Right lobe of liver (tissue), 4 donors: Measurements from ENCODE around the gene PSMA7.

Experiments used
- POLR2A ChIP-seq: fragments of 450-650 bp; IDR thresholded peaks from one replicate; pipeline ENCODE4 v1.6.1; 2017; ENCODE audit warnings: antibody characterized with exemption, mild to moderate bottlenecking
- TF ChIP-seq, protein P1 (sequence below), 4 donors: fragments of 200-600 bp in 3 of 4; fragments of 450-650 bp in 1 of 4; IDR thresholded peaks; one replicate each; pipeline versions ENCODE4 v1.5.1 to v1.8.0; 2016 to 2022; ENCODE audit warnings: antibody characterized with exemption in 4 of 4, mild to moderate bottlenecking in 2 of 4
- donor health status: DM: no; HTN: no; CAD: no.
- donor health status: DM: no; HTN: no; CAD: no.
- donor health status: DM: no; HTN: yes; CAD: no.

DNA sequence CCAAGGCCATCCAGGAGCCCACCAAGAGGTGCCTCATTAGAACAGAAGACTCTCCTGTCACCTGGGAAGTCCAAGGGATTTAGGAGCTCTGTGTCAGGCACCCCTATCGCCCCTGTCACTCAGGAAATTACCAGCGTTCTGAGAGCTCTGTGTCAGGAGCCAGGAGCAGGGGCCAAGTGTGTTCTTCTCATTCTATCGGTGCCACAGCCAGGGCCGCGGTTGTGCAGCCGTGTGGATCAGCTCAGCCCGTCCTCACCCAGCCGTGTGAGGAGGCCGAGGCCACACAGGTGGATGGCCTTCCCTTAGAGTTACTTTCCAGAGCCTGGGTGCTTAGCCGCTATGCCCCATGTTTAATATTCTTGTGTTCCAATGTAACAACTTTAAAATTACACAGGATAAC, 49.4 kb upstream of the PSMA7 start:
- TF ChIP-seq, protein P1, sequence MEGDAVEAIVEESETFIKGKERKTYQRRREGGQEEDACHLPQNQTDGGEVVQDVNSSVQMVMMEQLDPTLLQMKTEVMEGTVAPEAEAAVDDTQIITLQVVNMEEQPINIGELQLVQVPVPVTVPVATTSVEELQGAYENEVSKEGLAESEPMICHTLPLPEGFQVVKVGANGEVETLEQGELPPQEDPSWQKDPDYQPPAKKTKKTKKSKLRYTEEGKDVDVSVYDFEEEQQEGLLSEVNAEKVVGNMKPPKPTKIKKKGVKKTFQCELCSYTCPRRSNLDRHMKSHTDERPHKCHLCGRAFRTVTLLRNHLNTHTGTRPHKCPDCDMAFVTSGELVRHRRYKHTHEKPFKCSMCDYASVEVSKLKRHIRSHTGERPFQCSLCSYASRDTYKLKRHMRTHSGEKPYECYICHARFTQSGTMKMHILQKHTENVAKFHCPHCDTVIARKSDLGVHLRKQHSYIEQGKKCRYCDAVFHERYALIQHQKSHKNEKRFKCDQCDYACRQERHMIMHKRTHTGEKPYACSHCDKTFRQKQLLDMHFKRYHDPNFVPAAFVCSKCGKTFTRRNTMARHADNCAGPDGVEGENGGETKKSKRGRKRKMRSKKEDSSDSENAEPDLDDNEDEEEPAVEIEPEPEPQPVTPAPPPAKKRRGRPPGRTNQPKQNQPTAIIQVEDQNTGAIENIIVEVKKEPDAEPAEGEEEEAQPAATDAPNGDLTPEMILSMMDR (IDR thresholded peaks at IDR 0.05): no peak
- TF ChIP-seq POLR2A: no peak
